Hepatocyte (in vitro differentiated cells): ENCODE results near the gene USH2A. TPM values are rescaled to one million over a fixed set of nuclear protein-coding genes. Genes with fewer than 3 reads are reported as not detected.

Experiments used
- DNase-seq: peaks from one replicate; pipeline ENCODE4 v3.0.0-alpha.2; 2016; ENCODE audit warnings: low spot score
- H2AFZ ChIP-seq: fragments of 200-600 bp; sonication (generic); 2 replicates; pipeline ENCODE4 v1.6.0; 2016; ENCODE audit warnings: antibody characterized with exemption, mild to moderate bottlenecking
- H3K27ac ChIP-seq: fragments of 200-600 bp; sonication (generic); 2 replicates; pipeline ENCODE4 v1.5.1; 2016; ENCODE audit warnings: mild to moderate bottlenecking
- H3K27me3 ChIP-seq: fragments of 200-600 bp; sonication (generic); 2 replicates; pipeline ENCODE4 v1.6.1; 2016
- H3K36me3 ChIP-seq: fragments of 200-600 bp; sonication (generic); replicated peaks from 2 replicates; pipeline ENCODE4 v1.5.1; 2016; ENCODE audit warnings: low read depth; ENCODE audit not compliant: insufficient read depth
- H3K4me1 ChIP-seq: fragments of 200-600 bp; sonication (generic); 2 replicates; pipeline ENCODE4 v1.5.1; 2016; ENCODE audit warnings: mild to moderate bottlenecking, moderate library complexity; ENCODE audit not compliant: insufficient read depth
- H3K4me2 ChIP-seq: fragments of 200-600 bp; sonication (generic); 2 replicates; pipeline ENCODE4 v1.6.0; 2016
- H3K4me3 ChIP-seq: fragments of 200-600 bp; sonication (generic); 2 replicates; pipeline ENCODE4 v1.5.1; 2016; ENCODE audit warnings: mild to moderate bottlenecking
- H3K79me2 ChIP-seq: fragments of 200-600 bp; sonication (generic); 2 replicates; pipeline ENCODE4 v1.6.0; 2017; ENCODE audit warnings: mild to moderate bottlenecking
- H3K9me2 ChIP-seq: fragments of 200-600 bp; sonication (generic); replicated peaks from 2 replicates; pipeline ENCODE4 v1.6.0; 2017; ENCODE audit warnings: mild to moderate bottlenecking; ENCODE audit not compliant: insufficient read depth
- H3K9me3 ChIP-seq: fragments of 200-600 bp; sonication (generic); 2 replicates; pipeline ENCODE4 v1.5.1; 2016; ENCODE audit warnings: low read depth, mild to moderate bottlenecking
- H4K20me1 ChIP-seq: fragments of 200-600 bp; sonication (generic); 2 replicates; pipeline ENCODE4 v1.6.0; 2016; ENCODE audit warnings: mild to moderate bottlenecking; ENCODE audit not compliant: insufficient read depth, poor library complexity, severe bottlenecking
- EZH2 ChIP-seq: fragments of 200-600 bp; sonication (generic); IDR thresholded peaks from 2 replicates; pipeline ENCODE4 v1.6.1; 2016; ENCODE audit warnings: antibody characterized with exemption, mild to moderate bottlenecking, borderline replicate concordance
- EZH2phosphoT487 ChIP-seq: fragments of 200-600 bp; sonication (generic); IDR thresholded peaks from one replicate; pipeline ENCODE4 v1.6.1; 2018; ENCODE audit warnings: antibody characterized with exemption, mild to moderate bottlenecking, low read depth, moderate library complexity; ENCODE audit not compliant: unreplicated experiment, severe bottlenecking
- WGBS: methylation state at CpG from one replicate; pipeline ENCODE4 v1.1.6; 2016; ENCODE audit warnings: low lambda C conversion rate; ENCODE audit errors: missing lambda C conversion rate; 5-methylcytosine and 5-hydroxymethylcytosine counted together
- polyA plus RNA-seq: library from polyadenylated mRNA; unstranded; fragments of >200 nt; fragmentation: Nextera tagmentation; extraction: Ambion mirVana; gene quantifications from 2 replicates; pipeline ENCODE4 v1.2.1, GENCODE V29; 2016
- total RNA-seq: library from RNA; depleted of rRNA; stranded (reverse); fragments of >200 nt; gene quantifications from 2 replicates; pipeline ENCODE4 v1.2.3, GENCODE V29; 2014
- TF ChIP-seq, protein P1 (sequence below): fragments of 200-600 bp; sonication (generic); IDR thresholded peaks from 2 replicates; pipeline ENCODE4 v1.5.1; 2016; ENCODE audit warnings: antibody characterized with exemption, mild to moderate bottlenecking; ENCODE audit not compliant: poor library complexity

Gene USH2A
- total and polyA plus RNA-seq, 2 experiments from 2014 or later: 0.07 TPM; not detected in 1

DNA sequence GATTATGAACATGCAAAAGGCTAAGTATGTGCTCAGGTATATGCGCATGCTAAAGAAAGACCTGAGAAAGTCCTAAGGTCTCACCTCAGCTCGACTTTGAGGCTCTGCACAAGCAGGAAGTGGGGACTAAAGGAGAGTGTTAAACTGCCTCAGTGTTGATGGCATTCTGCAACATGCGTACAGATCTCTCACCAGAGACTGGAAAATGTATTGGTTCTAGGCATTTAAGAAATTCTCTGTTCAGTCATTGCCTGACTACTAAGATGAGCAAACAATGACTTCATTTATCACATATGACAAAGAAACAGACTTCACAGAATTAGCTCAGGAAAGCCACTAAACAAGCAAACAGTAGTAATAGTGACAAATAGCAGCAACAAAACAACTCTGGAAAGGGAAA, 90.8 kb downstream of the USH2A start:
- whole genome bisulfite sequencing: 85% methylated on average over 3 of the region's 3 CpGs
- no peak overlapping the region for H3K4me3 ChIP-seq
- H3K79me2 ChIP-seq: no peaks in the 10 kb centered on the region
- no peaks in the 10 kb centered on the region for H3K27me3 ChIP-seq
- H3K4me1 ChIP-seq: no peaks in the 10 kb centered on the region
- H3K9me3 ChIP-seq: no peaks in the 10 kb centered on the region
- TF ChIP-seq, protein P1, sequence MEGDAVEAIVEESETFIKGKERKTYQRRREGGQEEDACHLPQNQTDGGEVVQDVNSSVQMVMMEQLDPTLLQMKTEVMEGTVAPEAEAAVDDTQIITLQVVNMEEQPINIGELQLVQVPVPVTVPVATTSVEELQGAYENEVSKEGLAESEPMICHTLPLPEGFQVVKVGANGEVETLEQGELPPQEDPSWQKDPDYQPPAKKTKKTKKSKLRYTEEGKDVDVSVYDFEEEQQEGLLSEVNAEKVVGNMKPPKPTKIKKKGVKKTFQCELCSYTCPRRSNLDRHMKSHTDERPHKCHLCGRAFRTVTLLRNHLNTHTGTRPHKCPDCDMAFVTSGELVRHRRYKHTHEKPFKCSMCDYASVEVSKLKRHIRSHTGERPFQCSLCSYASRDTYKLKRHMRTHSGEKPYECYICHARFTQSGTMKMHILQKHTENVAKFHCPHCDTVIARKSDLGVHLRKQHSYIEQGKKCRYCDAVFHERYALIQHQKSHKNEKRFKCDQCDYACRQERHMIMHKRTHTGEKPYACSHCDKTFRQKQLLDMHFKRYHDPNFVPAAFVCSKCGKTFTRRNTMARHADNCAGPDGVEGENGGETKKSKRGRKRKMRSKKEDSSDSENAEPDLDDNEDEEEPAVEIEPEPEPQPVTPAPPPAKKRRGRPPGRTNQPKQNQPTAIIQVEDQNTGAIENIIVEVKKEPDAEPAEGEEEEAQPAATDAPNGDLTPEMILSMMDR: no peak
- TF ChIP-seq EZH2phosphoT487: no peak
- TF ChIP-seq EZH2: no peak
- no peaks in the 10 kb centered on the region for H4K20me1 ChIP-seq
- no peak overlapping the region for H3K4me2 ChIP-seq
- no peak for DNase-seq
- no peak overlapping the region for H3K27ac ChIP-seq
- no peaks in the 10 kb centered on the region for H3K36me3 ChIP-seq
- H2AFZ ChIP-seq: no peak overlapping the region
- no peaks in the 10 kb centered on the region for H3K9me2 ChIP-seq

DNA sequence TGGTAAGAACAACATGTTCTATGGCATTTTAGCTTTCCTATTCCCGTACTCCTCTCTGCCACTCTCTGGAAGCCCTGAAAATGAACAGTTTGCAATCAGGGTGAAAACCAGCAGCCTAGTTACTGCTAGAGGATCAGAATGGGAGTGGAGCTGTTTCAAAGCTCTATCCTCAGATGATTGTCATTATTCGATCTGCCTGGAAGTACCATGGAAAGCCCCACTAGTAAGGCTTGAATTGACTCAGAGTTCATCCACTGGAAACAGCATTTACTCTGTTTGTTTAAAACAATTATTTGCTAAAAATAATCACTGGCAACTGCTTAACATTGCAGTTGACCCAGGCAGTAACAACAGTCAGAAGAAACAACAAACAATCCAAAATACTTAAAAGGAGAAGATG, 91.2 kb downstream of the USH2A start:
- Histone ChIP-seq H3K27ac (no peak overlapping the region), H3K79me2 (no peaks in the 10 kb centered on the region), H3K4me2 (no peak overlapping the region), H3K36me3 (no peaks in the 10 kb centered on the region), H2AFZ (no peak overlapping the region), H3K27me3 (no peaks in the 10 kb centered on the region), H4K20me1 (no peaks in the 10 kb centered on the region), H3K9me2 (no peaks in the 10 kb centered on the region), H3K4me1 (no peaks in the 10 kb centered on the region), H3K4me3 (no peak overlapping the region), H3K9me3 (no peaks in the 10 kb centered on the region)
- WGBS: 89% methylated on average over 2 of the region's 2 CpGs
- no peak for DNase-seq
- TF ChIP-seq EZH2phosphoT487: no peak
- TF ChIP-seq, protein P1: no peak
- TF ChIP-seq EZH2: no peak

DNA sequence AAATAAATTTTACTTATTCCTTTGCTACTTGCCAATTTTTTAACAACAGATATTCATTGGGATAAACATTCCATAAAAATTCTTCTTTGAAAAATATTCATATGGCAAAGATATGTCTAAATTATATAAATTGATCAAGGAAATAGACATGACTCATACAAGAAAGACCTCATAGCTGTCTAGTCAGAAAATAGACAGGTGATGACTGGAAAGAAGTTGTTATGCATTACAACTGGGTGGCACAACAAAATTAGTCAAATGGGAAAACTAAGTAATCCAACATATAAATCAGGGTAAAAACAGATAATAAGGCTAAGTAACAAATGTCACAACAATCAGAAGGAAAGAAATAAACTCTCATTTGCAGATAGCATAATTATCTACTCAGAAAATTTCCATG, 92.0 kb downstream of the USH2A start:
- H3K4me3 ChIP-seq: no peak overlapping the region
- no peaks in the 10 kb centered on the region for H3K79me2 ChIP-seq
- H3K9me2 ChIP-seq: no peaks in the 10 kb centered on the region
- H3K9me3 ChIP-seq: no peaks in the 10 kb centered on the region
- TF ChIP-seq, protein P1: no peak
- no peaks in the 10 kb centered on the region for H3K36me3 ChIP-seq
- H3K27me3 ChIP-seq: no peaks in the 10 kb centered on the region
- H2AFZ ChIP-seq: no peak overlapping the region
- H4K20me1 ChIP-seq: no peaks in the 10 kb centered on the region
- H3K4me2 ChIP-seq: no peak overlapping the region
- no peak for DNase-seq
- H3K27ac ChIP-seq: no peak overlapping the region
- H3K4me1 ChIP-seq: no peaks in the 10 kb centered on the region

DNA sequence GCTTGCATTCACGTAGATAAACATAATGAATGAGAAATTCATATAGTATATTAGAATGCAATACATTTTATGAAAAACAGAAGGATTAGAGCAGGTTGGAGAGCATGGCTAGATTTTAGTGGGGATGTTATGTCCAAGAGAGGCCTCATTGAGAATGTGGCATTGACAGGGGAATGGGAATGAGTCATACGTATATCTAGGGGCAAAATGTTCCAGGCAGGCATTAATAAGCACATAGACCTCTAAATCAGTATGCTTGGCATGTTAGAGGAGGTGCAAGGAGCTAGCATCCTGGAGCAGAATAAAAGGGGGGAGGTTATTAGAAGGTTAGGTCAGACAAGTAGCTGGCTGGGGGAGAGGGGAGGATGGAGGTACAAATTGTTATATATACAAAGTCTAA, 93.0 kb downstream of the USH2A start:
- Histone ChIP-seq H4K20me1 (no peaks in the 10 kb centered on the region), H3K4me2 (no peak overlapping the region), H3K79me2 (no peaks in the 10 kb centered on the region), H2AFZ (no peak overlapping the region), H3K27ac (no peak overlapping the region), H3K9me2 (no peaks in the 10 kb centered on the region), H3K9me3 (no peaks in the 10 kb centered on the region), H3K36me3 (no peaks in the 10 kb centered on the region), H3K4me3 (no peak overlapping the region), H3K27me3 (no peaks in the 10 kb centered on the region), H3K4me1 (no peaks in the 10 kb centered on the region)
- WGBS: 90% methylated on average over 2 of the region's 2 CpGs
- no peak for DNase-seq
- TF ChIP-seq, protein P1: no peak
- TF ChIP-seq EZH2: no peak
- no peak for TF ChIP-seq EZH2phosphoT487
